ENCODE results near the gene NDUFC2.
A peak's percentile ranks its signal among the peaks of the same experiment; 100 is the strongest.
"Not testable (repeated sequence)": the region's sequence is repeated elsewhere in the genome, so short reads cannot be mapped to it uniquely, and the experiment has no call there.

The NDUFC2 gene

GRCh38 chr11:78080818-78081495 is 1.3 kb upstream of the NDUFC2 start:
- Histone ChIP-seq H3K36me3 (ENCODE audit: low read depth) (no peaks in the 10 kb centered on the region), H3K27ac (ENCODE audit: poor library complexity, severe bottlenecking) (no peak overlapping the region), H3K4me3 (ENCODE audit: severe bottlenecking) (no peak overlapping the region), H3K9me3 (ENCODE audit: severe bottlenecking) (no peaks in the 10 kb centered on the region), H3K27me3 (ENCODE audit: insufficient read depth, poor library complexity, severe bottlenecking) (no peaks in the 10 kb centered on the region), H3K4me1 (ENCODE audit: insufficient read depth, poor library complexity, severe bottlenecking) (no peaks in the 10 kb centered on the region)
- no peak for TF ChIP-seq CTCF (IDR thresholded peaks at IDR 0.05; ENCODE audit: poor library complexity, severe bottlenecking)
- ATAC-seq (ENCODE audit: low read depth), result no peak
- DNase-seq (ENCODE audit: low spot score), result no peak

- DNase-seq (ENCODE audit: low spot score), result no peak
- no peak for TF ChIP-seq CTCF (IDR thresholded peaks at IDR 0.05; ENCODE audit: poor library complexity, severe bottlenecking)
- Histone ChIP-seq H3K9me3 (ENCODE audit: severe bottlenecking) (no peaks in the 10 kb centered on the region), H3K36me3 (ENCODE audit: low read depth) (peaks cover 4% of the 10 kb centered on the region; the same call in 1 of the 2 replicates), H3K27me3 (ENCODE audit: insufficient read depth, poor library complexity, severe bottlenecking) (no peaks in the 10 kb centered on the region), H3K4me3 (ENCODE audit: severe bottlenecking) (peak overlapping the region; percentile 75), H3K27ac (ENCODE audit: poor library complexity, severe bottlenecking) (peak overlapping the region; percentile 41), H3K4me1 (ENCODE audit: insufficient read depth, poor library complexity, severe bottlenecking) (no peaks in the 10 kb centered on the region)
- ATAC-seq (ENCODE audit: low read depth), result peak; percentile 7; the same call in 2 of the 3 replicates
These were observed 589 bp upstream of the NDUFC2 start for GRCh38 chr11:78080084-78080817.

GRCh38 chr11:78078218-78079167 is 1.2 kb downstream of the NDUFC2 start:
- no peak for ATAC-seq (ENCODE audit: low read depth)
- DNase-seq (ENCODE audit: low spot score), result no peak

GRCh38 chr11:78077592-78077991 is 2.1 kb downstream of the NDUFC2 start:
- not testable (repeated sequence) for H3K27me3 ChIP-seq (ENCODE audit: insufficient read depth, poor library complexity, severe bottlenecking); H3K9me3 ChIP-seq (ENCODE audit: severe bottlenecking); DNase-seq (ENCODE audit: low spot score); H3K4me3 ChIP-seq (ENCODE audit: severe bottlenecking); H3K4me1 ChIP-seq (ENCODE audit: insufficient read depth, poor library complexity, severe bottlenecking); H3K27ac ChIP-seq (ENCODE audit: poor library complexity, severe bottlenecking); ATAC-seq (ENCODE audit: low read depth)
- H3K36me3 ChIP-seq (ENCODE audit: low read depth), result peaks cover 11% of the 10 kb centered on the region

More at GRCh38 chr11:78078218-78079167, 1.2 kb downstream of the NDUFC2 start:
- TF ChIP-seq CTCF (IDR thresholded peaks at IDR 0.05; ENCODE audit: poor library complexity, severe bottlenecking), result no peak
- Histone ChIP-seq H3K27me3 (ENCODE audit: insufficient read depth, poor library complexity, severe bottlenecking) (no peaks in the 10 kb centered on the region), H3K36me3 (ENCODE audit: low read depth) (peaks cover 4% of the 10 kb centered on the region; the same call in 1 of the 2 replicates), H3K27ac (ENCODE audit: poor library complexity, severe bottlenecking) (no peak overlapping the region), H3K9me3 (ENCODE audit: severe bottlenecking) (no peaks in the 10 kb centered on the region), H3K4me1 (ENCODE audit: insufficient read depth, poor library complexity, severe bottlenecking) (peaks cover 5% of the 10 kb centered on the region), H3K4me3 (ENCODE audit: severe bottlenecking) (peak overlapping the region; percentile 75)
